Esophagus muscularis mucosa (tissue), 4 donors: ENCODE results near the gene SLC6A8.

ENCODE experiments used
- CTCF ChIP-seq, 3 experiments: fragments of 200-600 bp in 2 of 3; fragments of 450-650 bp in 1 of 3; sonication (generic) in 2 of 3; IDR thresholded peaks; one replicate each; pipeline ENCODE4 v1.5.1; 2017 to 2019; ENCODE audit warnings: antibody characterized with exemption in 3 of 3, mild to moderate bottlenecking in 2 of 3, moderate library complexity in 1 of 3
- EP300 ChIP-seq: sonication (generic); formaldehyde crosslinking; IDR thresholded peaks from one replicate; pipeline ENCODE4 v1.6.1; 2017; ENCODE audit warnings: antibody characterized with exemption
- POLR2A ChIP-seq: fragments of 450-650 bp; IDR thresholded peaks from one replicate; pipeline ENCODE4 v1.6.1; 2017; ENCODE audit warnings: antibody characterized with exemption, moderate library complexity, mild to moderate bottlenecking, low read depth
- POLR2AphosphoS5 ChIP-seq, 2 donors: sonication (generic); formaldehyde crosslinking; IDR thresholded peaks; one replicate each; pipeline ENCODE4 v1.6.1; 2017; ENCODE audit warnings: antibody characterized with exemption in 2 of 2

- TF ChIP-seq CTCF (IDR thresholded peaks at IDR 0.05) (no peak), EP300 (no peak), POLR2A (no peak), POLR2AphosphoS5 (IDR thresholded peaks at IDR 0.05) (no peak)
Measured at GRCh38 chrX:153719238-153719637, 31.5 kb downstream of the SLC6A8 start.
